Measurements from ENCODE around the gene SNRPE. TPM values are rescaled to one million over a fixed set of nuclear protein-coding genes. Genes with fewer than 3 reads are reported as not detected.

Gene SNRPE
- total RNA-seq, 2 experiments from 2014 or later = 344 to 373 TPM

DNA sequence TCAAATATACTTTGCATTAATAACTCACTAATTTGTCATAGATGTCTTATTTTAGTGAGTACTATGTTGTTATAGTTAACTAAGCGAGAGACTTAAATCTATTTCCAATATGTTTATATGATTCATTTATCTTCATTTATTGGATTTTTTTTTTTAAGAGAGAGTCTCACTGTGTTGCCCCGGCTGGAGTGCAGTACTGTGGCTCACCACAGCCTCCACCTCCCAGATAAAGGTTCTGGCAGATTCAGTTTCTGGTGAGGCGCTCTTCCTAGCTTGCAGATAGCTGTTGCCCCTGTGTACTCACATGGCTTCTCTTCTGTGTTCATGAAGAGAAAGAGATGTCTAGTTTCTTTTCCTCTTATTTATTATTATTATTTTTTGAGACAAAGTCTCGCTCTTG lies 43.9 kb downstream of the SNRPE start:
- ATAC-seq (no peak), DNase-seq (no peak)
- CTCF ChIA-PET = no interaction called here
- intact Hi-C loops (cut with micrococcal nuclease) = no loop called here
- Mint-ChIP-seq H3K4me1 (ENCODE audit: low read depth) (no peaks in the 10 kb centered on the region), H3K27me3 (peaks cover 2% of the 10 kb centered on the region), H3K27ac (no peak overlapping the region), H3K36me3 (ENCODE audit: low read depth) (no peaks in the 10 kb centered on the region), H3K9me3 (no peaks in the 10 kb centered on the region), H3K4me3 (no peak overlapping the region)
- TF ChIP-seq, protein P1, sequence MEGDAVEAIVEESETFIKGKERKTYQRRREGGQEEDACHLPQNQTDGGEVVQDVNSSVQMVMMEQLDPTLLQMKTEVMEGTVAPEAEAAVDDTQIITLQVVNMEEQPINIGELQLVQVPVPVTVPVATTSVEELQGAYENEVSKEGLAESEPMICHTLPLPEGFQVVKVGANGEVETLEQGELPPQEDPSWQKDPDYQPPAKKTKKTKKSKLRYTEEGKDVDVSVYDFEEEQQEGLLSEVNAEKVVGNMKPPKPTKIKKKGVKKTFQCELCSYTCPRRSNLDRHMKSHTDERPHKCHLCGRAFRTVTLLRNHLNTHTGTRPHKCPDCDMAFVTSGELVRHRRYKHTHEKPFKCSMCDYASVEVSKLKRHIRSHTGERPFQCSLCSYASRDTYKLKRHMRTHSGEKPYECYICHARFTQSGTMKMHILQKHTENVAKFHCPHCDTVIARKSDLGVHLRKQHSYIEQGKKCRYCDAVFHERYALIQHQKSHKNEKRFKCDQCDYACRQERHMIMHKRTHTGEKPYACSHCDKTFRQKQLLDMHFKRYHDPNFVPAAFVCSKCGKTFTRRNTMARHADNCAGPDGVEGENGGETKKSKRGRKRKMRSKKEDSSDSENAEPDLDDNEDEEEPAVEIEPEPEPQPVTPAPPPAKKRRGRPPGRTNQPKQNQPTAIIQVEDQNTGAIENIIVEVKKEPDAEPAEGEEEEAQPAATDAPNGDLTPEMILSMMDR (IDR thresholded peaks at IDR 0.05) = no peak
- POLR2A ChIA-PET = no interaction called here

DNA sequence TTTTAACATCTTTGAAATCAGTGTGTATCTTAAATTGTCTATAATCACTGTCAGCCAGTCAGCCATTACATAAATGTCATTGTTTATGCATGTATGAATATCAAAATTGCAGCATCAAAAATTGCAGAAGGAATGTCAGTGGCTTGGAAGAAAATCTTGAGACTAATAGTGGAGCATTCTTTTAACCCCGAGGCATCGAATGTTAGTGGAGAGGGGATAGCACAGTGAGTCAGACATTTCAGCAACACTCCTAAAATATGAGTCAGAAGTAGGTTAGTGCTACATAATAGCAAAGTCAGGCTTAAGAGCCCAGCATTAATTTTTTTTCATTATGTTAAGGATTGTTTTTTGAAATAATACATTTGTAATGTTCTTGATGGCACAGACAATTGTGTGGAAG lies 45.5 kb downstream of the SNRPE start:
- Mint-ChIP-seq H3K4me3 (no peak overlapping the region), H3K9me3 (no peaks in the 10 kb centered on the region), H3K27ac (no peak overlapping the region), H3K27me3 (peaks cover 2% of the 10 kb centered on the region), H3K4me1 (ENCODE audit: low read depth) (no peaks in the 10 kb centered on the region), H3K36me3 (ENCODE audit: low read depth) (no peaks in the 10 kb centered on the region)
- intact Hi-C loops (cut with micrococcal nuclease) = no loop called here
- CTCF ChIA-PET = no interaction called here
- ATAC-seq (no peak), DNase-seq (no peak)
- POLR2A ChIA-PET = no interaction called here
- TF ChIP-seq, protein P1 (IDR thresholded peaks at IDR 0.05) = no peak

DNA sequence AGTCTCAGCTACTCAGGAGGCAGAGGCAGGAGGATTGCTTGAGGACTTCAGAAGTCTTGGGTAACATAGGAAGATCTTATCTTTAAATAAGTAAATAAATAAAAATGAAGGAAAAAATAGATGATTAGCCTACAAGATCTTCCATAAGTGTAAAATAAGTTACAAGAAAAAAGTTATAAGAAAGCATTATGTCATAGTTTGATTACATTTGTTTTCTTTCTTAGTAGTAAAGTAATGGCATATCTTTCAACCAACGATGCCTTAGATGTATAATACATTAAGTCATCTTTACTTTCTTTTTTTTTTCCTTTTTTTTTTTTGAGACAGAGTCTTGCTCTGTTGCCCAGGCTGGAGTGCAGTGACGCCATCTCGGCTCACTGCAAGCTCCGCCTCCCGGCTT lies 46.5 kb downstream of the SNRPE start:
- no peak overlapping the region for H3K4me3 Mint-ChIP-seq
- peaks cover 2% of the 10 kb centered on the region for H3K27me3 Mint-ChIP-seq
- CTCF ChIA-PET = no interaction called here
- TF ChIP-seq, protein P1 (IDR thresholded peaks at IDR 0.05) = no peak
- no peaks in the 10 kb centered on the region for H3K36me3 Mint-ChIP-seq (ENCODE audit: low read depth)
- H3K4me1 Mint-ChIP-seq (ENCODE audit: low read depth) = no peaks in the 10 kb centered on the region
- DNase-seq (no peak), ATAC-seq (no peak)
- intact Hi-C loops (cut with micrococcal nuclease) = no loop called here
- no peak overlapping the region for H3K27ac Mint-ChIP-seq
- POLR2A ChIA-PET = no interaction called here
- no peaks in the 10 kb centered on the region for H3K9me3 Mint-ChIP-seq

DNA sequence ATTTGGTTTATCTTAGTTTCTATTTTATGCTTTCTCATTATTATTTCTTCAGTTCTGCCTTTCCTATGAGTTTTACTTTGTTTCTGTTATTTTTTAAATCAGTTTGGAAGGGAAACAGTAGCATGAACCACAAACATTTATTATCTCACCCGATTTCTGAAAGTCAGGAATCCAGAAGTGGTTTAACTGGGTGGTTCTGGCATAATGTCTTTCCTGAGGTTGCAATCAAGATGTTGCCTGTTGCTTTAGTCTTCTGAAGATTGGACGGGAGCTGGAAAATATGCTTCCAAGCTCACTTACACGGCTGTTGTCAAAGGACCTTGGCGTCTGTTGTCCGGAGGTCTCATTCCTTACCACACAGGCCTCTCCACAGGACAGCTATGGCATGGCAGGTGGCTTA lies 50.4 kb downstream of the SNRPE start:
- intact Hi-C loops (cut with micrococcal nuclease) = no loop called here
- H3K36me3 Mint-ChIP-seq (ENCODE audit: low read depth) = no peaks in the 10 kb centered on the region
- H3K9me3 Mint-ChIP-seq = no peaks in the 10 kb centered on the region
- no peak overlapping the region for H3K4me3 Mint-ChIP-seq
- TF ChIP-seq, protein P1 (IDR thresholded peaks at IDR 0.05) = no peak
- H3K27ac Mint-ChIP-seq = no peak overlapping the region
- no peaks in the 10 kb centered on the region for H3K4me1 Mint-ChIP-seq (ENCODE audit: low read depth)
- peaks cover 2% of the 10 kb centered on the region for H3K27me3 Mint-ChIP-seq
- DNase-seq (no peak), ATAC-seq (no peak)
- ChIA-PET POLR2A (no interaction called here), CTCF (no interaction called here)

DNA sequence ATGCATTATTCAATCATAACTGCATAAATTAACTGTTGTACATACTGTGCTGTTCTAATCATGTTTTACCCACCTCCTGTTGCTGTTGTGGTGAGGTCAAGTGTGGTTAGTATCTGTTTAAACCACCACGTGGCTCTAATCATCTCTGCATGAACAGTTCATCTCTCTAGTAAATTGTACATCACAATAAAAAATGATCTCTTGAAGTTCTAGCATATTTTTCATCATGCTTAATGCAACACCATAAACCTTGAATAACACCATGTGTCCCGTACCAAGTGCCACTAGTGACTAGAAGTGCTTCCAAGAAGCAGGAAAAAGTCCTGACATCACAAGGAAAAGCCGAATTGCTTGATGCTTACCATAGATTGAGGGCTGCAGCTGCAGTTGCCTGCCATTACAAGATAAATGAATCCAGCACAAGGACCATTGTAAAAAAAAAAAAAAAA lies 51.7 kb downstream of the SNRPE start:
- TF ChIP-seq, protein P1 (IDR thresholded peaks at IDR 0.05) = no peak
- H3K4me3 Mint-ChIP-seq = no peak overlapping the region
- CTCF ChIA-PET = no interaction called here
- no peaks in the 10 kb centered on the region for H3K9me3 Mint-ChIP-seq
- no peak overlapping the region for H3K27ac Mint-ChIP-seq
- no peaks in the 10 kb centered on the region for H3K27me3 Mint-ChIP-seq
- no peaks in the 10 kb centered on the region for H3K4me1 Mint-ChIP-seq (ENCODE audit: low read depth)
- intact Hi-C loops (cut with micrococcal nuclease) = no loop called here
- no peak for ATAC-seq
- no peak for DNase-seq
- POLR2A ChIA-PET = interaction anchor here (0.6 kb wide), 1 partner anchor 288 kb away, joined by 5 read pairs; no protein-coding TSS in a partner anchor
- no peaks in the 10 kb centered on the region for H3K36me3 Mint-ChIP-seq (ENCODE audit: low read depth)

Data from activated CD8-positive, alpha-beta T cell treated with anti-CD3 and anti-CD28 coated beads for 36 hours (primary cell).